Uterus (tissue), 4 donors: ENCODE results near the gene CCDC157. TPM values are rescaled to one million over a fixed set of nuclear protein-coding genes. Genes with fewer than 3 reads are reported as not detected.
"Not testable (repeated sequence)": the region's sequence is repeated elsewhere in the genome, so short reads cannot be mapped to it uniquely, and the experiment has no call there.

Experiments
- DNase-seq, 2 donors: peaks; one replicate each; pipeline ENCODE4 v3.0.0-alpha.2; 2019 to 2020
- H3K27ac ChIP-seq, 2 donors: fragments of 200-600 bp; sonication (generic); 1 replicate in 1 of 2; 2 replicates in 1 of 2; pipeline ENCODE4 v1.5.1; 2016 to 2018
- H3K27me3 ChIP-seq, 2 donors: fragments of 200-600 bp; sonication (generic); one replicate each; pipeline ENCODE4 v1.5.1; 2018 to 2019; ENCODE audit warnings: control low read depth in 1 of 2
- H3K36me3 ChIP-seq, 2 donors: fragments of 200-600 bp; sonication (generic); one replicate each; pipeline ENCODE4 v1.5.1; 2019; ENCODE audit warnings: control low read depth in 1 of 2
- H3K4me1 ChIP-seq, 2 donors: fragments of 200-600 bp; sonication (generic); one replicate each; pipeline ENCODE4 v1.5.1; 2018 to 2019; ENCODE audit warnings: control low read depth in 1 of 2
- H3K4me3 ChIP-seq, 2 donors: fragments of 200-600 bp; sonication (generic); 1 replicate in 1 of 2; 2 replicates in 1 of 2; pipeline ENCODE4 v1.5.1; 2018 to 2019; ENCODE audit warnings: mild to moderate bottlenecking in 1 of 2
- H3K9me3 ChIP-seq, 2 donors: fragments of 200-600 bp; sonication (generic); one replicate each; pipeline ENCODE4 v1.5.1; 2019; ENCODE audit warnings: control low read depth in 1 of 2
- POLR2A ChIP-seq, 2 donors: fragments of 450-650 bp; IDR thresholded peaks; one replicate each; pipeline ENCODE4 v1.6.1; 2016; ENCODE audit warnings: antibody characterized with exemption in 2 of 2, mild to moderate bottlenecking in 1 of 2, moderate library complexity in 1 of 2
- intact Hi-C: fragments of 100-400 bp; cut with DNase I; formaldehyde crosslinking; loops from one replicate; pipeline ENCODE4 v1.15.1; 2023; ENCODE audit warnings: low total_unique reads
- total RNA-seq, 4 donors: library from RNA; depleted of rRNA in 3 of 4; stranded (reverse); fragments of >200 nt in 3 of 4; gene quantifications; one replicate each; pipeline versions ENCODE4 v1.1.0 to v1.2.4, GENCODE V29; 2014 to 2023
- TF ChIP-seq, protein P1 (sequence below), 4 experiments: fragments of 200-600 bp in 2 of 4; fragments of 450-650 bp in 2 of 4; sonication (generic) in 2 of 4; IDR thresholded peaks; one replicate each; pipeline ENCODE4 v1.5.1; 2016 to 2019; ENCODE audit warnings: antibody characterized with exemption in 4 of 4, mild to moderate bottlenecking in 2 of 4, moderate library complexity in 1 of 4
- donor health status: DM: yes; HTN: yes; CAD: no.

CCDC157 gene
- total RNA-seq, 4 donors from 2014 or later = 2.9 to 6.8 (median 4.6) TPM; not detected in 1

DNA sequence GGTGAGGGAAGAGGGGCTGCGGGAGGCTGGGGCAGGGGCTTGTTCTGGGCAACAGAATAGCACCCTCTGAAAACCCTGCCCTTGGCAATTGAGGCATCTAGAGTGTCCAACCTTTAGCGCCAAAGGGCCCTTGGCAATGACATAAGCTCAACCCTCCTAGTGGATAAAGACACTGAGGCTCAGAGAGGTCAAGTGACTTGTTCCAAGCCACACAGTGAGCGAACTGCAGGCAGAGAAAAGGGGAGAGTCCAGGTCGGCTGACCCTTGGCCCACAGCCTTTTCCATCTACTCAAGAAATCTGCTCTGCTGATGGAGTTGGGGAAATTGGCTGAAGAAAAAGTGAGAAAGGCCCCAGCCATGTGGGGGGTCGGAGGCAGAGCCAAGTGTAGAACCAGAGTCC lies 42.9 kb downstream of the CCDC157 start:
- H3K27me3 ChIP-seq = no peaks in the 10 kb centered on the region
- no peaks in the 10 kb centered on the region for H3K9me3 ChIP-seq
- peak overlapping the region in 1 of 2 donors; percentile 5 for H3K27ac ChIP-seq
- H3K4me1 ChIP-seq = no peaks in the 10 kb centered on the region
- DNase-seq = no peak
- no peak overlapping the region for H3K4me3 ChIP-seq
- no peaks in the 10 kb centered on the region for H3K36me3 ChIP-seq
- intact Hi-C loops = no loop called here
- TF ChIP-seq, protein P1, sequence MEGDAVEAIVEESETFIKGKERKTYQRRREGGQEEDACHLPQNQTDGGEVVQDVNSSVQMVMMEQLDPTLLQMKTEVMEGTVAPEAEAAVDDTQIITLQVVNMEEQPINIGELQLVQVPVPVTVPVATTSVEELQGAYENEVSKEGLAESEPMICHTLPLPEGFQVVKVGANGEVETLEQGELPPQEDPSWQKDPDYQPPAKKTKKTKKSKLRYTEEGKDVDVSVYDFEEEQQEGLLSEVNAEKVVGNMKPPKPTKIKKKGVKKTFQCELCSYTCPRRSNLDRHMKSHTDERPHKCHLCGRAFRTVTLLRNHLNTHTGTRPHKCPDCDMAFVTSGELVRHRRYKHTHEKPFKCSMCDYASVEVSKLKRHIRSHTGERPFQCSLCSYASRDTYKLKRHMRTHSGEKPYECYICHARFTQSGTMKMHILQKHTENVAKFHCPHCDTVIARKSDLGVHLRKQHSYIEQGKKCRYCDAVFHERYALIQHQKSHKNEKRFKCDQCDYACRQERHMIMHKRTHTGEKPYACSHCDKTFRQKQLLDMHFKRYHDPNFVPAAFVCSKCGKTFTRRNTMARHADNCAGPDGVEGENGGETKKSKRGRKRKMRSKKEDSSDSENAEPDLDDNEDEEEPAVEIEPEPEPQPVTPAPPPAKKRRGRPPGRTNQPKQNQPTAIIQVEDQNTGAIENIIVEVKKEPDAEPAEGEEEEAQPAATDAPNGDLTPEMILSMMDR (IDR thresholded peaks at IDR 0.05) = no peak
- TF ChIP-seq POLR2A (IDR thresholded peaks at IDR 0.05) = no peak

DNA sequence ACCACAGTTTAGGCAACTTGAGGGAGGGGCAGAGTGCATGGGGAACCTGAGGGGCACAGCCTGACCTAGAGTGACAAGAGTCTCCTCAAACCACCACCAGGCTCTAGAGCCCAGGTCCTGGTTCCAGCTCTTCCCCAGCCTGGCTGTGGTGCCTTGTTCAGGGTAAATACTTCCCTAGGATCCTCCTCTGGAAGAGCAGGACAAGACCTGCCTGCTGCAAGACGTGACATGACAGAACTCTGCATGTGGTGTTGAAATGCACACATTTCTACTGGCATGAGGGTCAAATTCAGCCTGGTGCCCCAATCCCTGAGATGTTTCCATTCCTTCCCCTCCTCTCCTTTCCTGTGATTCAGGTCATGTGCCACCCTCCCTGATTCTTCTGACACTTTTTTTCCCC lies 43.4 kb downstream of the CCDC157 start:
- TF ChIP-seq POLR2A (IDR thresholded peaks at IDR 0.05) = no peak
- TF ChIP-seq, protein P1 (IDR thresholded peaks at IDR 0.05) = no peak
- Histone ChIP-seq H3K36me3 (no peaks in the 10 kb centered on the region), H3K9me3 (no peaks in the 10 kb centered on the region), H3K27ac (no peak overlapping the region), H3K4me1 (no peaks in the 10 kb centered on the region), H3K27me3 (no peaks in the 10 kb centered on the region), H3K4me3 (no peak overlapping the region)
- intact Hi-C loops = no loop called here
- no peak for DNase-seq

DNA sequence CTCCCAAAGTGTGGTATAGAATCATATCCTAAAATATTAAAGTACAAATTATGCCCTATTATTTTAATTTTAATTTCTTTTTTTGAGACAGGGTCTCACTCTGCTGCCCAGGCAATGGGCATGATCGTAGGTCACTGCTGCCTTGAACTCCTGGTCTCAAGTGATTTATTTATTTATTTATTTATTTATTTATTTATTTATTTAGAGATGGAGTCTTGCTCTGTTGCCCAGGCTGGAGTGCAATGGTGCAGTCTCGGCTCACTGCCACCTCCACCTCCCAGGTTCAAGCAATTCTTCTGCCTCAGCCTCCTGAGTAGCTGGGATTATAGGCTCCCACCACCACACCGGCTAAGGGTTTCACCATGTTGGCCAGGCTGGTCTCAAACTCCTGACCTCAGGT lies 44.2 kb downstream of the CCDC157 start:
- H3K27me3 ChIP-seq, H3K27ac ChIP-seq, H3K4me1 ChIP-seq, H3K36me3 ChIP-seq, intact Hi-C loops, H3K4me3 ChIP-seq, DNase-seq, H3K9me3 ChIP-seq: not testable (repeated sequence)

DNA sequence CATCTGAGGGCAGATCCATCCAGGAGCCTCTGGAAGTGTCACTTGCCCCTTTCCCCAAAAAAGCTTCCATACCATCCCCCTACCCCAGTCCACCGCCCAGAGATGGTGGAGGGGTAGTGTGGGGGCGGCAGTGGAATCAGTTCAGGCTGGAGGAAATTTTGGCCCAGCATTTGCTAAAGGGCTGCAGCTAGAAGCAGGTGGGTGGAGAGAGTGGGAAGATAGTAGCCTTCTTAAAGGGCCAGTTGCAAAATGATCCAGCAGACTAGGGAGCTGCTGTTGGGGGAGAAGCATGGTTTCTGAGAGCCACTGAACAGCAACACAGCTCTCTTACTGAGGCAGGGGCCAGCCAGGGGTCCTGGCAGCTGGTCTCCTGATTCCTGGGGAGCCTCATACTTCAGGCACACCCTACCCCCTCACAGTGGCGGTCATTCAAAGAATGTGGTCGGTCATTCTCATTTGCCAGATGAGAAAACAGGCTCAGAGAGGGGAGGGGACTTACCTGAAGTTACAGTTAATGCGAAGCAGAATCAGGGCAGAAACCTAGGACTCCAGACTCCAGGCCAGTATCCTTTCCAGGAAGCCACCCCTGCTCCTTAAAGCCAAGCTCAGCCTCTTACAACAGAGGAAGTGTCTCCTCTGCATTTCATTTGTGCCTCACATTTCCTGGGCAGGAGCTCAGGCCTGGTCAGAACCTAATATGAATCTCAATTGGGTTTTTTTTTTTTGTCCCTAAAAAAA lies 45.4 kb downstream of the CCDC157 start:
- Histone ChIP-seq H3K9me3 (no peaks in the 10 kb centered on the region), H3K4me1 (no peaks in the 10 kb centered on the region), H3K36me3 (no peaks in the 10 kb centered on the region), H3K27me3 (no peaks in the 10 kb centered on the region), H3K27ac (no peak overlapping the region), H3K4me3 (no peak overlapping the region)
- no peak for DNase-seq
- intact Hi-C loops = no loop called here
- TF ChIP-seq, protein P1 (IDR thresholded peaks at IDR 0.05) = no peak
- TF ChIP-seq POLR2A (IDR thresholded peaks at IDR 0.05) = no peak

DNA sequence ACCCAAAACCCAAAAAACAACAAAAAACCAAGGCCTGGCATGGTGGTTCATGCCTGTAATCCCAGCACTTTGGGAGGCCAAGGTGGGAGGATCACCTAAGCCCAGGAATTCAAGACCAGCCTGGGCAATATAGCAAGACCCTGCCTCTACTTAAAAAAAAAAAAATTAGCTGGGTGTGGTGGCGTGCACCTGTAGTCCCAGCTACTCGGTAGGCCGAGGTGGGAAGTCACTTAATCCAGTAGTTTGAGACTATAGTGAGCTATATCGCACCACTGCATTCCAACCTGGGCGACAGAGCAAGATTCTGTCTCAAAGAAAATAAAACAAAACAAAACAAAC lies 45.9 kb downstream of the CCDC157 start:
- H3K36me3 ChIP-seq, H3K27ac ChIP-seq, DNase-seq, H3K4me1 ChIP-seq, intact Hi-C loops, H3K27me3 ChIP-seq, H3K9me3 ChIP-seq, H3K4me3 ChIP-seq: not testable (repeated sequence)

DNA sequence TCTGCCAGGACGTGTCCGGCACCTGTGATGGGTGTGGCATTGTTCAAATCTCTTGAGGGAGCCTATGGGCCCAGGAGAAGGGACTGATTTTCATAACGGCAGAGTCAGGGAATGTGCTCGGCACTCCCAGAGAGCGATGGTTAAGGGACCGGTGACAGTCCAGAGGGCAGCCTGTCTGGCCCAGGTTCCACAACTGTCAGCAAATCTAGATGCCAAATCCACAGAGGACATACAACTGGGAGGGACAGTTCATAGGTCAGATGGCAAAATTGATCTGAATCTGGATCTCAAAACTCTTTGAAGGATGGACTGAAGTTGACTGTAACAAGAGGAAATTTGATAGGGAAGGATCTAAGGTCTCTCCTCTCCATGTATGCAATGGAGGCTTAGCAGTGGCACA lies 47.5 kb downstream of the CCDC157 start:
- no peaks in the 10 kb centered on the region for H3K27me3 ChIP-seq
- DNase-seq = no peak
- H3K4me3 ChIP-seq = no peak overlapping the region
- no peaks in the 10 kb centered on the region for H3K36me3 ChIP-seq
- intact Hi-C loops = no loop called here
- no peaks in the 10 kb centered on the region for H3K4me1 ChIP-seq
- H3K9me3 ChIP-seq = no peaks in the 10 kb centered on the region
- no peak overlapping the region for H3K27ac ChIP-seq
- TF ChIP-seq POLR2A (IDR thresholded peaks at IDR 0.05) = no peak
- TF ChIP-seq, protein P1 (IDR thresholded peaks at IDR 0.05) = no peak
